Endothelial cell of umbilical vein (primary cell): ENCODE results near the gene PMFBP1. TPM values are rescaled to one million over a fixed set of nuclear protein-coding genes. Genes with fewer than 3 reads are reported as not detected.

Experiments
- BruUV-seq: library from RNA; stranded (reverse); fragments of 400-500 nt; replicated peaks from 2 replicates; lab custom pipeline; 2021; lab: Mats Ljungman, UMichigan
- CTCF ChIA-PET: fragments of 300-600, 350-600 bp; sonication (Branson Sonifier 250); formaldehyde crosslinking; loops from one replicate; lab custom pipeline; 2021; ENCODE audit warnings: antibody characterized with exemption, inconsistent platforms; lab: Charles Lee
- POLR2A ChIA-PET: fragments of 300-600, 350-600 bp; sonication (Branson Sonifier 250); formaldehyde crosslinking; loops from one replicate; lab custom pipeline; 2021; ENCODE audit warnings: antibody characterized with exemption, inconsistent platforms; lab: Charles Lee
- DNase-seq: peaks from one replicate; pipeline ENCODE4 v3.0.0-alpha.2; 2011; ENCODE audit warnings: low read depth, low spot score
- FAIRE-seq: peaks from 2 replicates; lab custom pipeline; 2011; peaks lifted over from hg19 to GRCh38; lab: Jason Lieb, UNC
- H2AFZ ChIP-seq: 2 replicates; pipeline ENCODE4 v1.6.0; 2012; ENCODE audit warnings: low read depth, low read length, control low read depth, inconsistent platforms
- H3K27ac ChIP-seq: 2 replicates; pipeline ENCODE4 v1.5.1; 2011; ENCODE audit warnings: low read depth, mild to moderate bottlenecking, control low read depth, low read length, moderate library complexity; ENCODE audit not compliant: insufficient read depth
- H3K27me3 ChIP-seq, 2 experiments: 2 replicates each; pipeline versions ENCODE4 v1.6.0 to v1.6.1; 2011; ENCODE audit warnings: low read length in 2 of 2, mixed read lengths in 1 of 2; ENCODE audit not compliant: control insufficient read depth in 2 of 2, insufficient read depth in 2 of 2
- H3K36me3 ChIP-seq, 2 experiments: 2 replicates in 1 of 2; 3 replicates in 1 of 2; pipeline ENCODE4 v1.5.1; 2011; ENCODE audit warnings: low read length in 2 of 2, mild to moderate bottlenecking in 1 of 2, moderate library complexity in 1 of 2; ENCODE audit not compliant: control insufficient read depth in 2 of 2, insufficient read depth in 2 of 2; ENCODE audit errors: extremely low read depth in 1 of 2
- H3K4me1 ChIP-seq: 3 replicates; pipeline ENCODE4 v1.5.1; 2011; ENCODE audit warnings: mild to moderate bottlenecking, low read length; ENCODE audit not compliant: control insufficient read depth, insufficient read depth; ENCODE audit errors: extremely low read depth
- H3K4me2 ChIP-seq: 2 replicates; pipeline ENCODE4 v1.6.1; 2011; ENCODE audit warnings: low read length, control low read depth, mixed read lengths; ENCODE audit not compliant: insufficient read depth
- H3K4me3 ChIP-seq, 3 experiments: fragments of 200-600 bp in 1 of 3; sonication (generic), shearing (Covaris generic) in 1 of 3; replicated peaks in 1 of 3; 2 replicates each; pipeline ENCODE4 v1.5.1; 2011 to 2016; ENCODE audit warnings: control low read depth in 3 of 3, low read length in 3 of 3, mild to moderate bottlenecking in 2 of 3, inconsistent platforms in 1 of 3, low read depth in 1 of 3, moderate library complexity in 1 of 3; ENCODE audit not compliant: insufficient read depth in 1 of 3
- H3K79me2 ChIP-seq: 2 replicates; pipeline ENCODE4 v1.6.0; 2012; ENCODE audit warnings: low read length, inconsistent platforms; ENCODE audit not compliant: control insufficient read depth, insufficient read depth
- H3K9ac ChIP-seq: replicated peaks from 2 replicates; pipeline ENCODE3; 2011; ENCODE audit warnings: low read length, control low read depth; ENCODE audit not compliant: insufficient read depth; ENCODE audit errors: extremely low read depth
- H3K9me1 ChIP-seq: replicated peaks from 3 replicates; pipeline ENCODE4 v1.6.0; 2011; ENCODE audit warnings: mild to moderate bottlenecking, low read length; ENCODE audit not compliant: control insufficient read depth, insufficient read depth; ENCODE audit errors: extremely low read depth
- H3K9me3 ChIP-seq: replicated peaks from 2 replicates; pipeline ENCODE4 v1.5.1; 2012; ENCODE audit warnings: low read length, inconsistent platforms; ENCODE audit not compliant: control insufficient read depth, insufficient read depth
- H4K20me1 ChIP-seq: replicated peaks from 2 replicates; pipeline ENCODE3; 2011; ENCODE audit warnings: mild to moderate bottlenecking, low read length; ENCODE audit not compliant: control insufficient read depth, insufficient read depth; ENCODE audit errors: extremely low read depth
- EZH2 ChIP-seq: IDR thresholded peaks from 2 replicates; pipeline ENCODE4 v1.6.1; 2012; ENCODE audit warnings: borderline replicate concordance, low read depth, mild to moderate bottlenecking, moderate library complexity, low read length, inconsistent platforms; ENCODE audit not compliant: severe bottlenecking
- FOS ChIP-seq: IDR thresholded peaks from 2 replicates; pipeline ENCODE4 v1.6.1; 2011; ENCODE audit warnings: mild to moderate bottlenecking, low read length, moderate library complexity, borderline replicate concordance; ENCODE audit not compliant: insufficient read depth
- GATA2 ChIP-seq: IDR thresholded peaks from 2 replicates; pipeline ENCODE4 v1.7.0; 2011; ENCODE audit warnings: low read depth, mild to moderate bottlenecking, moderate library complexity, mixed read lengths, low read length; ENCODE audit not compliant: insufficient read length, insufficient read depth
- JUN ChIP-seq: IDR thresholded peaks from 2 replicates; pipeline ENCODE4 v1.6.1; 2011; ENCODE audit warnings: borderline replicate concordance, low read depth; ENCODE audit not compliant: insufficient read length, insufficient read depth
- MYC ChIP-seq: IDR thresholded peaks from one replicate; pipeline ENCODE4 v1.6.1; 2011; ENCODE audit warnings: mild to moderate bottlenecking, low read depth, low read length
- POLR2A ChIP-seq: IDR thresholded peaks from 2 replicates; pipeline ENCODE4 v1.6.1; 2012; ENCODE audit warnings: low read depth, mild to moderate bottlenecking, control low read depth, low read length
- POLR2AphosphoS5 ChIP-seq: IDR thresholded peaks from 2 replicates; pipeline ENCODE4 v1.6.1; 2012; ENCODE audit warnings: low read depth, mild to moderate bottlenecking, control low read depth, low read length, moderate library complexity; ENCODE audit not compliant: insufficient read depth
- dilution Hi-C: fragments of 300-500 bp; cut with MboI; formaldehyde crosslinking; loops from one replicate; pipeline ENCODE4 v1.15.0; 2019; ENCODE audit warnings: low sequenced_read_pairs; ENCODE audit not compliant: extremely low pct_ligation_motif_present
- intact Hi-C: fragments of 100-400 bp; cut with micrococcal nuclease; formaldehyde crosslinking; loops from one replicate; pipeline ENCODE4 v1.10.0; 2022
- polyA plus RNA-seq, 4 experiments: library from polyadenylated mRNA; depleted of rRNA in 3 of 4; stranded (reverse) in 3 of 4; unstranded in 1 of 4; fragments of >200 nt; gene quantifications; 2 replicates each; pipeline versions ENCODE4 v1.2.1 to v1.2.3, GENCODE V29; 2011 to 2012; ENCODE audit warnings: missing spikeins in 1 of 4
- total RNA-seq: library from RNA; stranded (reverse); gene quantifications from 2 replicates; pipeline ENCODE4 v1.2.3, GENCODE V29; 2021
- TF ChIP-seq, protein P1 (sequence below): IDR thresholded peaks from 2 replicates; pipeline ENCODE4 v1.6.1; 2011; ENCODE audit not compliant: insufficient read depth, insufficient read length
- TF ChIP-seq, protein P2 (sequence below), 2 donors: IDR thresholded peaks; 1 replicate in 1 of 2; 2 replicates in 1 of 2; pipeline ENCODE4 v1.5.1; 2011; ENCODE audit warnings: low read length in 2 of 2, mild to moderate bottlenecking in 2 of 2, moderate library complexity in 2 of 2, control low read depth in 1 of 2, inconsistent platforms in 1 of 2, low read depth in 1 of 2; ENCODE audit not compliant: insufficient read depth in 1 of 2; ENCODE audit errors: extremely low read depth in 1 of 2

Gene PMFBP1
- total and polyA plus RNA-seq, 2 donors (not counting 3 experiments of a cell fraction or from before 2014, with no cell fraction given) = 0.12 to 0.42 TPM

DNA sequence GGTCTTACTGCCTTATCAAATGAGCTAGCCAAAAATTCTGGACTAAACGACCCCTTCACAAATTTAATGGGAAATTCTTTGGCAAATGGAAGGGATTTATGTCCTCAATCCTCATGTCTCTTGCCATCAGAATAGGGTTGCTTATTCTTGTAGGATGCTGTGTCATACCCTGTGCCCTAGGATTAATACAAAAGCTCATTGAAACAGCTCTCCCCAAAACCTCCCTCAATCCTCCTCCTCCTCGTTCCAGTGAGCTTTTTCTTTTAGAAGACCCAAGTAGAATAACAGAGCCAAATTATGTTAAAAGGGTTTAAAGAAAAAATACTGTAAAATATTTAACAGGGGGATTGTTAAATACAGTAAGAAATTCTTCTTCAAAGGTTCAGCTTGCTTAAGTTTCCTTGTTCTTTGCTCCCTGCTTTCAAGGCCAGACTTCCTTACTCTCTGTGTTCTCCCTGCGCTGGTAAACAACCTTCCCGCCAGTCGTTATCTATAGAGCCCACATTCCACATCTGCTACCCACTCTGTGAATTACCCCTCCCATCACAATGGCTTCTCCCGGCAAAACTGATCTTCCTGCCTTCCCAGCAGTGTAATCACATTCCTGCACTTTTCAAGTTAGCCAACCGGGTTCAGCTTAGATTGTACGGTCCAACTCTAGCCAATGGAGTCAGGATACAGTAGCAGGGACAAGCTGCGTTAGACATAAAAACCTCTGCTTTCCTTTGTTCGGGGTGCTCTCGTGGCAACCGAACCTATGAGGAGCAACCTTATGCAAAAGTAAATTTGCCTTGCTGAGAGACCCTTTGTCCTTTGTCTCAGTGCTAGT is 99.2 kb downstream of the PMFBP1 start:
- DNase-seq (peak; percentile 72), FAIRE-seq (peak; percentile 18)
- no peak overlapping the region for H3K4me2 ChIP-seq
- H3K27me3 ChIP-seq = no peaks in the 10 kb centered on the region
- H3K9ac ChIP-seq = no peak overlapping the region
- H3K9me3 ChIP-seq = no peaks in the 10 kb centered on the region
- BruUV-seq = no TSS peak
- no peaks in the 10 kb centered on the region for H3K9me1 ChIP-seq
- dilution Hi-C loops (no loop called here), intact Hi-C loops (no loop called here)
- no peaks in the 10 kb centered on the region for H3K79me2 ChIP-seq
- POLR2A ChIA-PET = no interaction called here
- TF ChIP-seq GATA2 = no peak
- no peak for TF ChIP-seq POLR2AphosphoS5
- no peak for TF ChIP-seq MYC
- no peak for TF ChIP-seq POLR2A
- no peak for TF ChIP-seq FOS
- TF ChIP-seq EZH2 = no peak
- TF ChIP-seq JUN = no peak
- TF ChIP-seq, protein P1, sequence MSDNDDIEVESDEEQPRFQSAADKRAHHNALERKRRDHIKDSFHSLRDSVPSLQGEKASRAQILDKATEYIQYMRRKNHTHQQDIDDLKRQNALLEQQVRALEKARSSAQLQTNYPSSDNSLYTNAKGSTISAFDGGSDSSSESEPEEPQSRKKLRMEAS = no peak
- TF ChIP-seq, protein P2, sequence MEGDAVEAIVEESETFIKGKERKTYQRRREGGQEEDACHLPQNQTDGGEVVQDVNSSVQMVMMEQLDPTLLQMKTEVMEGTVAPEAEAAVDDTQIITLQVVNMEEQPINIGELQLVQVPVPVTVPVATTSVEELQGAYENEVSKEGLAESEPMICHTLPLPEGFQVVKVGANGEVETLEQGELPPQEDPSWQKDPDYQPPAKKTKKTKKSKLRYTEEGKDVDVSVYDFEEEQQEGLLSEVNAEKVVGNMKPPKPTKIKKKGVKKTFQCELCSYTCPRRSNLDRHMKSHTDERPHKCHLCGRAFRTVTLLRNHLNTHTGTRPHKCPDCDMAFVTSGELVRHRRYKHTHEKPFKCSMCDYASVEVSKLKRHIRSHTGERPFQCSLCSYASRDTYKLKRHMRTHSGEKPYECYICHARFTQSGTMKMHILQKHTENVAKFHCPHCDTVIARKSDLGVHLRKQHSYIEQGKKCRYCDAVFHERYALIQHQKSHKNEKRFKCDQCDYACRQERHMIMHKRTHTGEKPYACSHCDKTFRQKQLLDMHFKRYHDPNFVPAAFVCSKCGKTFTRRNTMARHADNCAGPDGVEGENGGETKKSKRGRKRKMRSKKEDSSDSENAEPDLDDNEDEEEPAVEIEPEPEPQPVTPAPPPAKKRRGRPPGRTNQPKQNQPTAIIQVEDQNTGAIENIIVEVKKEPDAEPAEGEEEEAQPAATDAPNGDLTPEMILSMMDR (IDR thresholded peaks at IDR 0.05; ENCODE audit: extremely low read depth in 1 of 2, insufficient read depth in 1 of 2, low read depth in 1 of 2, low read length in 2 of 2) = no peak
- CTCF ChIA-PET = interaction anchor here (1.4 kb wide), 1 partner anchor 22 kb away, joined by 4 read pairs; no protein-coding TSS in a partner anchor
- H3K4me1 ChIP-seq = no peaks in the 10 kb centered on the region
- no peaks in the 10 kb centered on the region for H3K36me3 ChIP-seq
- H3K4me3 ChIP-seq = no peak overlapping the region
- no peak overlapping the region for H2AFZ ChIP-seq
- no peaks in the 10 kb centered on the region for H4K20me1 ChIP-seq
- no peak overlapping the region for H3K27ac ChIP-seq

Other genes starting within 250 kb of the PMFBP1 start
- not detected in 2 replicates for gene PKD1L3, start 171.8 kb downstream of the PMFBP1 start, total RNA-seq
- gene PKD1L3, start 171.8 kb downstream of the PMFBP1 start, polyA plus RNA-seq = not detected in 2 replicates
- gene DHODH, start 163.4 kb downstream of the PMFBP1 start, total RNA-seq = 9.2 and 9.7 TPM in 2 replicates
- gene DHODH, start 163.4 kb downstream of the PMFBP1 start, polyA plus RNA-seq = 3.4 and 5.8 TPM in 2 replicates
- not detected in 2 replicates for gene HP, start 117.7 kb downstream of the PMFBP1 start, total RNA-seq
- gene HP, start 117.7 kb downstream of the PMFBP1 start, polyA plus RNA-seq = not detected in 2 replicates
- not detected in 2 replicates for gene HPR, start 108.9 kb downstream of the PMFBP1 start, total RNA-seq
- not detected in 2 replicates for gene HPR, start 108.9 kb downstream of the PMFBP1 start, polyA plus RNA-seq
- 11.7 and 12.7 TPM in 2 replicates for gene TXNL4B, start 78.5 kb downstream of the PMFBP1 start, total RNA-seq
- gene TXNL4B, start 78.5 kb downstream of the PMFBP1 start, polyA plus RNA-seq = 8.7 and 10.0 TPM in 2 replicates
- 78.4 and 78.6 TPM in 2 replicates for gene DHX38, start 78.3 kb downstream of the PMFBP1 start, total RNA-seq
- gene DHX38, start 78.3 kb downstream of the PMFBP1 start, polyA plus RNA-seq = 39.7 and 47.3 TPM in 2 replicates